HL-60 (cell line): ENCODE results near the gene PEF1.

Source experiments
- DNase-seq, 2 experiments: peaks; one replicate each; pipeline ENCODE4 v3.0.0-alpha.2; 2010 to 2020; ENCODE audit warnings: low read depth in 1 of 2, low spot score in 1 of 2
- H3K27ac ChIP-seq: fragments of 250-450 bp; sonication (Bioruptor Pico); replicated peaks from 2 replicates; pipeline ENCODE4 v1.5.1; 2020; ENCODE audit warnings: mild to moderate bottlenecking, moderate library complexity
- H3K27me3 ChIP-seq: fragments of 250-450 bp; sonication (Bioruptor Pico); 2 replicates; pipeline ENCODE4 v1.5.1; 2021; ENCODE audit warnings: mild to moderate bottlenecking, moderate library complexity; ENCODE audit not compliant: insufficient read depth, poor library complexity, severe bottlenecking
- H3K4me3 ChIP-seq: replicated peaks from 2 replicates; pipeline ENCODE4 v1.5.1; 2011; ENCODE audit warnings: mild to moderate bottlenecking, control low read depth, low read length; ENCODE audit not compliant: insufficient read depth
- CTCF ChIP-seq: IDR thresholded peaks from one replicate; pipeline ENCODE4 v1.5.1; 2011; ENCODE audit warnings: low read length, control low read depth, inconsistent platforms; ENCODE audit not compliant: insufficient read depth
- GABPA ChIP-seq: IDR thresholded peaks from 2 replicates; pipeline ENCODE4 v1.6.1; 2012; ENCODE audit warnings: low read depth
- POLR2AphosphoS5 ChIP-seq: IDR thresholded peaks from 2 replicates; pipeline ENCODE4 v1.6.1; 2012; ENCODE audit warnings: low read depth
- SPI1 ChIP-seq: IDR thresholded peaks from 2 replicates; pipeline ENCODE4 v1.6.1; 2012; ENCODE audit warnings: low read depth, mild to moderate bottlenecking, borderline replicate concordance
- TF ChIP-seq, protein P1 (sequence below): IDR thresholded peaks from 2 replicates; pipeline ENCODE4 v1.6.1; 2012; ENCODE audit warnings: low read depth; ENCODE audit not compliant: insufficient replicate concordance

PEF1 gene

GRCh38 chr1:31609514-31610118 is 35.1 kb downstream of the PEF1 start:
- Histone ChIP-seq H3K27me3 (no peaks in the 10 kb centered on the region), H3K4me3 (no peak overlapping the region), H3K27ac (no peak overlapping the region)
- TF ChIP-seq, protein P1, sequence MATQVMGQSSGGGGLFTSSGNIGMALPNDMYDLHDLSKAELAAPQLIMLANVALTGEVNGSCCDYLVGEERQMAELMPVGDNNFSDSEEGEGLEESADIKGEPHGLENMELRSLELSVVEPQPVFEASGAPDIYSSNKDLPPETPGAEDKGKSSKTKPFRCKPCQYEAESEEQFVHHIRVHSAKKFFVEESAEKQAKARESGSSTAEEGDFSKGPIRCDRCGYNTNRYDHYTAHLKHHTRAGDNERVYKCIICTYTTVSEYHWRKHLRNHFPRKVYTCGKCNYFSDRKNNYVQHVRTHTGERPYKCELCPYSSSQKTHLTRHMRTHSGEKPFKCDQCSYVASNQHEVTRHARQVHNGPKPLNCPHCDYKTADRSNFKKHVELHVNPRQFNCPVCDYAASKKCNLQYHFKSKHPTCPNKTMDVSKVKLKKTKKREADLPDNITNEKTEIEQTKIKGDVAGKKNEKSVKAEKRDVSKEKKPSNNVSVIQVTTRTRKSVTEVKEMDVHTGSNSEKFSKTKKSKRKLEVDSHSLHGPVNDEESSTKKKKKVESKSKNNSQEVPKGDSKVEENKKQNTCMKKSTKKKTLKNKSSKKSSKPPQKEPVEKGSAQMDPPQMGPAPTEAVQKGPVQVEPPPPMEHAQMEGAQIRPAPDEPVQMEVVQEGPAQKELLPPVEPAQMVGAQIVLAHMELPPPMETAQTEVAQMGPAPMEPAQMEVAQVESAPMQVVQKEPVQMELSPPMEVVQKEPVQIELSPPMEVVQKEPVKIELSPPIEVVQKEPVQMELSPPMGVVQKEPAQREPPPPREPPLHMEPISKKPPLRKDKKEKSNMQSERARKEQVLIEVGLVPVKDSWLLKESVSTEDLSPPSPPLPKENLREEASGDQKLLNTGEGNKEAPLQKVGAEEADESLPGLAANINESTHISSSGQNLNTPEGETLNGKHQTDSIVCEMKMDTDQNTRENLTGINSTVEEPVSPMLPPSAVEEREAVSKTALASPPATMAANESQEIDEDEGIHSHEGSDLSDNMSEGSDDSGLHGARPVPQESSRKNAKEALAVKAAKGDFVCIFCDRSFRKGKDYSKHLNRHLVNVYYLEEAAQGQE, result no peak
- TF ChIP-seq POLR2AphosphoS5 (no peak), GABPA (no peak), SPI1 (no peak), CTCF (no peak)
- DNase-seq, result no peak

GRCh38 chr1:31607360-31607759 is 37.3 kb downstream of the PEF1 start:
- no peaks in the 10 kb centered on the region for H3K27me3 ChIP-seq
- TF ChIP-seq, protein P1, result no peak
- no peak for TF ChIP-seq CTCF
- TF ChIP-seq GABPA, result no peak
- no peak for TF ChIP-seq POLR2AphosphoS5
- no peak for TF ChIP-seq SPI1
- H3K27ac ChIP-seq, result no peak overlapping the region
- DNase-seq, result no peak
- H3K4me3 ChIP-seq, result no peak overlapping the region

DNA sequence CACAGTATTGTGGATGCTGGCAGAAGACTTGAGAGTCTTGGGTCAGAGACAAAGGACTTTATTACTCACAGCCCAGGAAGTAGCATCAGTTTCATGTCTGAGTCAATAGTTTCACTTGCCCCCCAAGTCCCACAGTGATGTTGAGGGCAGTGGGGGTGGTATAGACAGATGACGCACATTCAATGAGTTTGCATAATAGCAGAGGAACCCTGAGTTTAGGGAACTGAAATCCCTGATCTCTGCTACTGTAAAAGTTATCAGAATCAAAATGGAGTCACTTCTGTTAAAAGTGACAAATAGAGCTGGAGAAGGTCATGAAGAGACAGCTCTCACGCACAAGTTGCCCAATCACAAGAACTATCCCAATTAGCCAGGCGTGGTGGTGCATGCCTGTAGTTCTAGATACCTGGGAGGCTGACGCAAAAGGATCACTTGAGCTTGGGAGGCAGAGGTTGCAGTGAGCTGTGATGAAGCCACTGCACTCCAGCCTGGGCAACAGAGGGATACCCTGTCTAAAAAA is 38.7 kb downstream of the PEF1 start:
- DNase-seq, result peak in 1 of 2 experiments; percentile 58
- TF ChIP-seq SPI1 (no peak), CTCF (no peak), POLR2AphosphoS5 (no peak), GABPA (no peak)
- TF ChIP-seq, protein P1, result no peak

More for the DNA sequence above, 38.7 kb downstream of the PEF1 start:
- Histone ChIP-seq H3K4me3 (no peak overlapping the region), H3K27me3 (no peaks in the 10 kb centered on the region), H3K27ac (no peak overlapping the region)
